SKM-1 treated with dmso at 0.1 percent for 144 hours (cell line): ENCODE measurements around the gene TMEM238.
A peak's percentile ranks its signal among the peaks of the same experiment; 100 is the strongest.
"Not testable (repeated sequence)": the region's sequence is repeated elsewhere in the genome, so short reads cannot be mapped to it uniquely, and the experiment has no call there.

Experiments used
- DNase-seq: peaks from one replicate; lab custom pipeline; 2025; ENCODE audit not compliant: unreplicated experiment; lab: John Stamatoyannopoulos, UW

Gene TMEM238

GRCh38 chr19:55402509-55402908 is 18.4 kb upstream of the TMEM238 start:
- no peak for DNase-seq

DNA sequence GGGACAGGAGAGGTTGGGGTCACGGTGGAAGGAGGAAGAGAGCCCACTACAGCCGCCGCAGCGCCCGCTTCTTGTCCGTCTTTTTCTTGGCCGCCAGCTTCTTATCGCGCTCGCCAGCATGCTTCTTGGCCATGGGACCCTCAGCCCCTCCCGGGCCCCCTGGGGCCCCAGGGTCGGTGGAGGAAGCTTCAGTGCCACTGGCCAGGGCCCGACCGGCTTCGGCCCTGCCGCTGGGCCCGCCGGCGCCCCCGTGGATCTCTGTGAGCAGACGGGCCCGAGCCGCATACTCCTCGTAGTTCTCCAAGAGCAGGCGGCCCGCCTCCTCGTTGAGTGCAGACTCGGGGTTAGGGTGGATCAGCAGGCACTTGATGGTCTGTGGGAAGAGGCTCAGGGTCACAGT is 17.3 kb upstream of the TMEM238 start:
- DNase-seq = not testable (repeated sequence)

DNA sequence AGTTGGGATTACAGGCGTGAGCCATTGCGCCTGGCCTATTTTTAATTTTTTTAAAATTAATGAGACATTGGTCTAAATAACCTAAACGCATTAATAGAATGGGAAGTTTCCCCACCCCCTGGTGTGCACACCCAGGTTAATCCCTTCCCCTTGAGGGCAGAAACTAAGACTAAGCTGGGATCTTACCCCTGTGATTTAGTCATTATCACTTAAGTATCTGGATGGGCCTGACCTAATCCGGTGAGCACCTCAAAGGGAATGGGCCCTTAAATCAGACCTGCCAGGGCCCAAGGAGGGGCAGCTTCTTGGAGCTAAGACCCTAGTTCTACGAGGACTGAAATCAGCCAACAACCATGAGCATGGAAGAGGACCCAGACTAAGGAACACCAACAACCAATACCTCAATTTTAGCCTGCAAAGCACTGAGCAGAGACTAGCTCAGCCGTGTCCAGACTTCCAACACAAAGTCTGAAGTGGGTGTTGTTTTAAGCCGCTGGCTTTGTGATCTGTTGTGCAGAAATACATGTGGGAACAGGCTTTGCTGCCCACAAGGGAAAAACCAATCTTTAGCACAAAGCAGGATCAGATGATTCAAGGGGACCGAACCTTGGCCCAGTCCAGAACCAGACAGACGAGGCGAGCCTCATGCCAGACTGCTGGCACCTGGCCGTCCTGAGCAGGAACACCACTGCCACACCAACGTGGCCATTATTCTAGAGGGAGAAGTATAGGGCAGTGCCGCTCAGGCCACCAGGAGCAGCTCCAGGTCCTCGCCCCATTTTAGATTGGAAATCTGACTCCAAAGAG is 16.4 kb upstream of the TMEM238 start:
- no peak for DNase-seq

DNA sequence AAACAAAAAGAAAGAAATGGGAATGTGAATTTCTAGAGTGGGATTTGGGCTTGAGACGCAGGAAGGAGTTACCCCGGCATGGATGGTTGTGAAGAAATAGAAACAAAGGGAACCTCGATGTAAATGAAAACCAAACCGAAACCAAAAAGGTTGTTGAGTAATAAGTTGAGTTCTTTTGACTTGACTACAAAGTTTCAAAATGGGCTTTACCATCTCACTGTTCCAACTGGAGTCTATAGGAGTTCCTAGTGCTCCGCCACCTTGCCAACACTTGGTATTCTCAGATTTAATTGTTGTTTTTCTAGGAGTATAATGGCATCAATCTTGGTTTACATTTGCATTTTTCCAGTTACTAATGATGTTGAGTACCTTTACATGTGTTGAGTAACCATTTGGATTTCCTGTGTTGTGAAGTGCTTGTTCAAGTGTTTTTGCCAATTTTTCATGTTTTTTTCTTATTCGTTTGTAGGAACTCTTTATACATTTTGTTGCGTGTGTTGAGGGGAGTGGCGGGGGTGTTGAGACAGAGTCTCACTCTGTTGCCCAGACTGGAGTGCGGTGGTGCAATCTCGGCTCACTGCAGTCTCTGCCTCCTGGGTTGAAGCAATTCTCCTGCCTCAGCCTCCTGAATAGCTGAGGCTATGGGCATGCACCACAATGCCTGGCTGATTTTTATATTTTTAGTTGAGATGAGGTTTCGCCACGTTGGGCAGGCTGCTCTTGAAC is 14.3 kb upstream of the TMEM238 start:
- DNase-seq = no peak

GRCh38 chr19:55392820-55393761 is 9.0 kb upstream of the TMEM238 start:
- no peak for DNase-seq

DNA sequence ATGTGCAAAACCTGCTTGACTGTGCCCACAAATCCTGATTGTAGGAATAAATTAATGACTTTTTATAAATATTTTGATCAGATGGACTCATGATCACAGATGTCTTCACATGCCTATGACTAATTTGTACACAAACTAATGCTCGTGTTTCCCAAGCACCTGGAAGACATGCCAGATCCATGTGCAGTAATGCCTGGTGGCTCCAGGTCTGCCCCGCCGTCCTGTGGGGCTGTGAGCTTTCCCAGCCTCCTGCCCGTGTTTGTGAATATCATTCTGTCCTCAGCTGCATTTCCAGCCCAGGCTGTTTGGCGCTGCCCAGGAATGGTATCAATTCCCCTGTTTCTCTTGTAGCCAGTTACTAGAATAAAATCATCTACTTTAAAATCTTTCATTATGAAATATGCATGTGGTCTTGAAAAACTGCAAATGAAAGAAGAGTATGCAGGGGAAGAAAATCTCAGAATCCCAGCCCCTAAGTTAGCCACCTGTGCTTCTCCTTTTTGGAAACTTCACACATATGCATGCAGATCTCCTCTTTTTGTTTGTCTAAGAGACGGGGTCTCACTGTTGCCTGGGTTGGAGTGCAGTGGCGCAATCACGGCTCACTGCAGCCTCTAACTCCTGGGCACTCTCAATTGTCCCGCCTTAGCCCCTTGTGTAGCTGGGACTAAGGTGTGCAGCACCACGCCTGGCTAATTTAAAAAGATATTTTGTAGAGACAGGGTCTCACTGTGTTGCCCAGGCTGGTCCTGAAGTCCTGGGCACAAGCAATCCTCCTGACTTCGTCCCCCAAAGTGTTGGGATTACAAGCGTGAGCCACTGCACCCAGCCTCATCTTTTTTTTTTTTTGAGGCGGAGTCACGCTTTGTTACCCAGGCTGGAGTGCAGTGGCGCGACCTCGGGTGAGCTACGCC is 7.9 kb upstream of the TMEM238 start:
- no peak for DNase-seq

DNA sequence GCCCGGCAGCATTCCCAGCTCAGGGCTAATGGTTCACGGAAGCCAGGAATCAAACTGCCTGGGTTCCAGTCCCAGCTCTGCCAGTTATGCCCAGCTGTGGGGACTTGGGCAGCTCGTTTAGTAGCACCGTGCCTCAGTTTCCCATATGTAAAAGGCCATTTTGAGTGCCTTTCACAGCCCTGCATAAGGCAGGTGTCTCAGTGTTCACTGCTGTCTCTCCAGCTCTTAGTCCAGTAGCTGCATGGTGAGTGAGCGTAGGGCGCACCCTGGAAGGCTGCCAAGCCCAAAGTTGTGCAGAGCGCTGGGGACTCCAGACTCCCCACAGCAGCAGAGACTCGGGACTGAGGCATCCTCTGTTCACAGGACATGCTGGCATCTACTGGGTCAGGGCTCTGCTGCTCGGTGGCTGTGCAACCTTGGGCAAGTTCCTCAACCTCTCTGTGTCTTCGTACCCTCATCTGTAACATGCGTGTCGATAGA is 7.1 kb upstream of the TMEM238 start:
- DNase-seq = no peak

DNA sequence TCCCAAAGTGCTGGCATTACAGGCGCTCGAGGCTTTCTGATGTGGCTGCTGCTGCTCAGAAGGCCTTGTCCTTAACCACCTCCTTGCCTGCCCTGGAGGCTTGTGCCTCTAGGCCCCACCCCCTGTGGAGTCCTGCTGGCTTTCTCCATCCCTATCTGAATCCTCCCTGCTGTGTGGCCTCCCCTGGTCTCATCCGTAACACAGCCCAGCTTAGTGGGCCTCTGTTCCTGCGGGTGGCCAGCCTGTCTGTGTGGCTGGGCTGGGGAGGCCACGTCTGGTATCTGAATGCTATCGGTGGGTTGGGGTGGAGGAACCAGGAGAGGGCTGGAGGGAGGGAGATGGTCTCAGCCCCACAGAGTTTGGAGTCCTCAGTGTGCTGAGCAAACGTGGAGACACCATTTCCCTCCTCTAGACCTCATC is 6.4 kb upstream of the TMEM238 start:
- no peak for DNase-seq

GRCh38 chr19:55389386-55390317 is 5.6 kb upstream of the TMEM238 start:
- no peak for DNase-seq

DNA sequence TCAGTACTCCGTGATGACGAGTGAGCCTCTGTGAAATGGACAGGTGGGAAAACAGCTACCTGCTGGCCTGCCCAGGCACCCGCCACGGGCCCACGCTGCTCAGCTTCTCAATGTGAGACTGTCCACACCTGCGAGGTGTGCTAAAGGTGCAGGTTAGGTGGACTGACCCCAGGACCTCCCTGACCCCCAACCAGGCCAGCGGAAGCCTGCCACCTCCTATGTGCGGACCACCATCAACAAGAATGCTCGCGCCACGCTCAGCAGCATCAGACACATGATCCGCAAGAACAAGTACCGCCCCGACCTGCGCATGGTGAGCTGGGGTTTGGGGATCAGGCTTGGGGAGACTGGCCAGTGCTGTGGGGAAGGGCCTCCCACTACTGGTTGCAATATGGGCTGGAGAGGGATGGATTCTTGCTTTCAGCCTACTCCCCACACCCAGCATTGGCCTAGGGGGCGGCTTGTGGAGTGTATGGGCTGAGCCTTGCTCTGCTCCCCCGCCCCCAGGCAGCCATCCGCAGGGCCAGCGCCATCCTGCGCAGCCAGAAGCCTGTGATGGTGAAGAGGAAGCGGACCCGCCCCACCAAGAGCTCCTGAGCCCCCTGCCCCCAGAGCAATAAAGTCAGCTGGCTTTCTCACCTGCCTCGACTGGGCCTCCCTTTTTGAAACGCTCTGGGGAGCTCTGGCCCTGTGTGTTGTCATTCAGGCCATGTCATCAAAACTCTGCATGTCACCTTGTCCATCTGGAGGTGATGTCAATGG is 3.8 kb upstream of the TMEM238 start:
- no peak for DNase-seq

DNA sequence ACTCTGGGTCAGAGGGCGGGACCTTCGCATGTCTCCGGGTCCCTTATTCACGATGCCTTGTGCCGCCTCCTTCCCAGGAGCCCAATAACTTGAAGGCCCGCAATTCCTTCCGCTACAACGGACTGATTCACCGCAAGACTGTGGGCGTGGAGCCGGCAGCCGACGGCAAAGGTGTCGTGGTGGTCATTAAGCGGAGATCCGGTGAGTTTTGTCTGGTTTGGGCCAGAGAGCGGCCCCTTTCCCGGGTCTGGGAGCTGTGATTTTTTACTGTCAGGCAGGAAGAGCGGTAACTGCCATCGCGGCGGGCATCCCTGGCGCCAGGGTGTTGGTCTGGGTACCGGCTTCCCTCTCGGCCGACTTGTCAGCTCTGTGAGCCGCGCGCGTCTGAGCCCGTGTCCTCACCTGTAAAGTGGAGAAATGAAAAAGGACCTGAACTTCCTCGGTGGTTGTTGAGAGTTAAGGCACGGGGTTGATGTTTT is 2.4 kb upstream of the TMEM238 start:
- DNase-seq = no peak

GRCh38 chr19:55385724-55386492 is 1.8 kb upstream of the TMEM238 start, which contains the start of gene RPL28:
RPL28 (plus strand) TSS chr19:55385932; CDS start chr19:55386358, 426 bp downstream.
- peak; percentile 87 for DNase-seq

DNA sequence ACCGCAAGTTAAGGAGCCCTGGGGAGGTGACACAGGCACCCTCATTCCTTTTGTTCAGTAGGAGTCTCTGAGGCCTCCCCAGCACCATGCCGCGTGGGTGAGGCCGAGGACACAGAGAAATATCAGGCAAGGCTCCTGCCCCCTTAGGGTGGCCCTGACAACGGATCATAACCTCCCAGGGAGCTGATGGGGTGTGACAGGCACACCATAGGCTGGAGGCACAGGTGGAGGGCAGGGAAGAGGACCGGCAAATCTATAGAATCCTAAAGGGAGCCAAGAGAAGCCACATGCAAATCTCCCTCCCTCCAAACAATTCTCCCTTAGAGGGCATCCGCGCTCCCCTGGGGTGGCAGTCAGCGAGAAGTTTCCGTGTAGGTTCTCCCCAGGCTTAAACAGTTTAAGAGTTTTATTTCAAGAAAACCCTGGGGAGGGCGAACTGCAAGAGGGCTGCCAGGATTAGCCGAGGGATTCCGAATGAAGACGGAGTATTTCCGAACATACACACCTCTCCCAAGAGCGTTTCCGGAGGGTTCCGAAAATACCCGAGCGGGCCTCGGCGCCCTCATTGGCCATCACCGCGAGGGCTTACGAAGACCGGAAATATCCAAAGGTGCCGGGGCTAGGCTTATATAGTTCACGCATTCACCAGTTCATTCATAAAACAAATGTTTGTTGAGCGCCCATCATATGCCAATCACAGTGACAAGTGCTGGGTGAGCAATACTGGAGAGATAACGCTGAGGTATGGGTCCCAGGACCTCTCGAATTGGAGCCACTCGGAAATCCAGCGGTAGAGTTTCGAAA is 1.0 kb upstream of the TMEM238 start:
- peak; percentile 48 for DNase-seq

- DNase-seq = peak; percentile 28
Observed at GRCh38 chr19:55383279-55384130, 587 bp downstream of the TMEM238 start.

DNA sequence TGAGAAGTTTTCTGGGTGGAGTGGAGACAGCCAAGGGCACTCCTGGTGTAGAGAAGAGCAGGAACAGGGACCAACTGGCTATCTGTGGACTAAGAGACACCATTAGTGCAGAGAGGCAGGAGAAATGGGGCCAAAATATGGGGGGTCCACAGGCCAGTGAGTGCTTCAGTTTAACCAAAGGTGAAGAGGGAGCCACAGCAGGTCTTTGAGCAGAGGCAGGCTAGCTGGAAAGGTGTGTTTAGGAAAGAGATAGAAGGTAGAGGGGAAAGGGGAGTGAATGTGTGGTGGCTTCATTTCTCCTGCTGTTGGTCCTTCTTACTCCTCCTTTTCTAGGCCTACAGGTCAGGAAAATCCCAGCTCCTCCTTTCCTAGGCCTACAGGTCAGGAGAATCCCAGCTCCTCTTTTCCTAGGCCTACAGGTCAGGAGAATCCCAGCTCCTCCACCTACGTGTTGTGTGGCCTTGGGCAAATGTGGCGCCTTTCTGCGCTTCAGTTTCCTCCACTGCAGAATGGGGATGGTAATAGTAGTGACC is 1.5 kb downstream of the TMEM238 start:
- DNase-seq = no peak
